CD4-positive, alpha-beta T cell treated with Interleukin-6 at 100 ng/mL for 8 hours (primary cell): Measurements from ENCODE around the gene GPR55.

Source experiments
- DNase-seq: peaks from one replicate; pipeline ENCODE4 v3.0.0-alpha.2; 2020; ENCODE audit warnings: mixed read lengths, low spot score

GPR55 gene

GRCh38 chr2:230934231-230935129 is 9.4 kb upstream of the GPR55 start:
- no peak for DNase-seq

GRCh38 chr2:230933521-230934180 is 8.6 kb upstream of the GPR55 start:
- no peak for DNase-seq

- DNase-seq, result no peak
Observed at GRCh38 chr2:230932556-230933511, 7.8 kb upstream of the GPR55 start.

- no peak for DNase-seq
Observed at GRCh38 chr2:230931556-230932231, 6.7 kb upstream of the GPR55 start.

- no peak for DNase-seq
Observed at GRCh38 chr2:230930928-230931555, 6.0 kb upstream of the GPR55 start.

- no peak for DNase-seq
Observed at GRCh38 chr2:230930149-230930780, 5.2 kb upstream of the GPR55 start.

- DNase-seq, result no peak
Observed at GRCh38 chr2:230929381-230930148, 4.5 kb upstream of the GPR55 start.

- no peak for DNase-seq
Observed at GRCh38 chr2:230928701-230929380, 3.8 kb upstream of the GPR55 start.

- no peak for DNase-seq
Observed at GRCh38 chr2:230927711-230928341, 2.8 kb upstream of the GPR55 start.

- peak; percentile 17 for DNase-seq
Observed at GRCh38 chr2:230925879-230926765, 1.1 kb upstream of the GPR55 start.

- DNase-seq, result no peak
Observed at GRCh38 chr2:230925443-230925878, 419 bp upstream of the GPR55 start.

GRCh38 chr2:230924092-230924469 is 961 bp downstream of the GPR55 start:
- DNase-seq, result no peak

GRCh38 chr2:230922951-230923717 is 1.9 kb downstream of the GPR55 start:
- no peak for DNase-seq

GRCh38 chr2:230921806-230922595 is 3.0 kb downstream of the GPR55 start:
- no peak for DNase-seq

GRCh38 chr2:230920167-230920566 is 4.9 kb downstream of the GPR55 start:
- no peak for DNase-seq

- DNase-seq, result no peak
Observed at GRCh38 chr2:230919681-230920080, 5.4 kb downstream of the GPR55 start.
